Epidermal melanocyte (primary cell): Measurements from ENCODE around the gene UMAD1.

Source experiments
- DNase-seq: peaks from one replicate; pipeline ENCODE4 v3.0.0; 2011; ENCODE audit warnings: low spot score; ENCODE audit not compliant: insufficient read length

The UMAD1 gene

GRCh38 chr7:7764520-7765396, 124.2 kb downstream of the UMAD1 start:
- no peak for DNase-seq

- no peak for DNase-seq
Observed at GRCh38 chr7:7765422-7765821, 124.9 kb downstream of the UMAD1 start.

- no peak for DNase-seq
Observed at GRCh38 chr7:7766671-7767070, 126.1 kb downstream of the UMAD1 start.

- DNase-seq: no peak
Observed at GRCh38 chr7:7768977-7769709, 128.6 kb downstream of the UMAD1 start.

- no peak for DNase-seq
Observed at GRCh38 chr7:7769710-7770627, 129.4 kb downstream of the UMAD1 start.

- no peak for DNase-seq
Observed at GRCh38 chr7:7771452-7771851, 130.9 kb downstream of the UMAD1 start.

- DNase-seq: no peak
Observed at GRCh38 chr7:7772397-7772821, 131.9 kb downstream of the UMAD1 start.

- no peak for DNase-seq
Observed at GRCh38 chr7:7773334-7774309, 133.1 kb downstream of the UMAD1 start.

- DNase-seq: no peak
Observed at GRCh38 chr7:7779888-7780287, 139.3 kb downstream of the UMAD1 start.

GRCh38 chr7:7783001-7783400, 142.4 kb downstream of the UMAD1 start:
- DNase-seq: no peak

GRCh38 chr7:7785344-7785973, 144.9 kb downstream of the UMAD1 start:
- no peak for DNase-seq

GRCh38 chr7:7786595-7786994, 146.0 kb downstream of the UMAD1 start:
- no peak for DNase-seq

- DNase-seq: no peak
Observed at GRCh38 chr7:7789551-7789988, 149.0 kb downstream of the UMAD1 start.

GRCh38 chr7:7790041-7790741, 149.6 kb downstream of the UMAD1 start:
- DNase-seq: no peak

- DNase-seq: no peak
Observed at GRCh38 chr7:7791523-7791922, 151.0 kb downstream of the UMAD1 start.

- no peak for DNase-seq
Observed at GRCh38 chr7:7792056-7792455, 151.5 kb downstream of the UMAD1 start.

GRCh38 chr7:7793249-7793648, 152.7 kb downstream of the UMAD1 start:
- DNase-seq: no peak

- DNase-seq: no peak
Observed at GRCh38 chr7:7793921-7794320, 153.4 kb downstream of the UMAD1 start.

- DNase-seq: no peak
Observed at GRCh38 chr7:7795203-7795602, 154.7 kb downstream of the UMAD1 start.
